ENCODE data around the gene PNPLA5.

DNA sequence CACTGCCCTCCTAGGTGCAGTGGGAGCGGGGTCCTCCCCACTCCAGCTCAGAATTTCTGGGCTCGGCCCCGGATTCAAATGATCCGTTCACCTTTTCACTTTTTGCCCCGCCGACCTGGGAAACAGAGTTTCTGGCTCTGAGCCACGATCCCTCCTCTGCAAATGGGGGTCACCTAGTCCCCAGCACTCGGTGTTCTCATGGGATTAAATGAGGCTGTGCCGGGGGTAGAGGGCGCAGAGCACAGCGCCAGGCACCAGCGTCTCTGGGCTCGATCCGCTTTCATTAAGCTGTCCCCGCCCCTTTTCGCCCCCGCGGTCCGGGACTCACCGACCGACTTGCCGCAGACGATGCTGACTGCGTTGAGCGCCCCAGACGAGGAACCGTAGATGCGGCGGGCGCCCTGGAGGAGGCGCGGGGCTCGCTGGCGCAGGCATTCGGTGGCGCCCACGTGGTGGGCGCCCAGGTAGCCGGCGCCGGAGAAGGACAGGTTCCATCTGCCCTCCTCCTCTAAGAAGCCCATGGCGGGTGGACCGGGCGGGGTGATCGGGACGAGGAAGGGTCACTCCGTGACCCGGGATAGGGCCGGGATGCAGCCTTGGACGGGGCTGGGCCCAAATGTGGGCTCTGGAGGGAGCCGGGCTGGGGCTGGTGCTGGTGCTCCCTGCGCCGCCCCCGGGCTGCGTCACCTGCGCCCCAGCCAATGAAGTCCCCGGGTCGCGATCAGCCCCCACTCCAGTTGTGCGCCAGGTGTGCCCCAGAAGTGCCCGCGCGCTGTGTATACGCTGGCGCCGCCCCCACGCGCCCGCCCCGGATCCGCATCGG, at the start of gene PNPLA5:
- TF ChIP-seq, protein P1, sequence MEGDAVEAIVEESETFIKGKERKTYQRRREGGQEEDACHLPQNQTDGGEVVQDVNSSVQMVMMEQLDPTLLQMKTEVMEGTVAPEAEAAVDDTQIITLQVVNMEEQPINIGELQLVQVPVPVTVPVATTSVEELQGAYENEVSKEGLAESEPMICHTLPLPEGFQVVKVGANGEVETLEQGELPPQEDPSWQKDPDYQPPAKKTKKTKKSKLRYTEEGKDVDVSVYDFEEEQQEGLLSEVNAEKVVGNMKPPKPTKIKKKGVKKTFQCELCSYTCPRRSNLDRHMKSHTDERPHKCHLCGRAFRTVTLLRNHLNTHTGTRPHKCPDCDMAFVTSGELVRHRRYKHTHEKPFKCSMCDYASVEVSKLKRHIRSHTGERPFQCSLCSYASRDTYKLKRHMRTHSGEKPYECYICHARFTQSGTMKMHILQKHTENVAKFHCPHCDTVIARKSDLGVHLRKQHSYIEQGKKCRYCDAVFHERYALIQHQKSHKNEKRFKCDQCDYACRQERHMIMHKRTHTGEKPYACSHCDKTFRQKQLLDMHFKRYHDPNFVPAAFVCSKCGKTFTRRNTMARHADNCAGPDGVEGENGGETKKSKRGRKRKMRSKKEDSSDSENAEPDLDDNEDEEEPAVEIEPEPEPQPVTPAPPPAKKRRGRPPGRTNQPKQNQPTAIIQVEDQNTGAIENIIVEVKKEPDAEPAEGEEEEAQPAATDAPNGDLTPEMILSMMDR (conservative IDR thresholded peaks at IDR 0.05; ENCODE audit: low read length): no peak
- TF ChIP-seq EZH2phosphoT487 (IDR thresholded peaks at IDR 0.05; ENCODE audit: borderline replicate concordance): no peak

Measured in Loucy (cell line).